ENCODE data around the gene DDX19B. TPM values are rescaled to one million over a fixed set of nuclear protein-coding genes. Genes with fewer than 3 reads are reported as not detected.

The DDX19B gene
- total RNA-seq, 6 experiments from 2014 or later: 20.8 to 30.9 (median 26.7) TPM

DNA sequence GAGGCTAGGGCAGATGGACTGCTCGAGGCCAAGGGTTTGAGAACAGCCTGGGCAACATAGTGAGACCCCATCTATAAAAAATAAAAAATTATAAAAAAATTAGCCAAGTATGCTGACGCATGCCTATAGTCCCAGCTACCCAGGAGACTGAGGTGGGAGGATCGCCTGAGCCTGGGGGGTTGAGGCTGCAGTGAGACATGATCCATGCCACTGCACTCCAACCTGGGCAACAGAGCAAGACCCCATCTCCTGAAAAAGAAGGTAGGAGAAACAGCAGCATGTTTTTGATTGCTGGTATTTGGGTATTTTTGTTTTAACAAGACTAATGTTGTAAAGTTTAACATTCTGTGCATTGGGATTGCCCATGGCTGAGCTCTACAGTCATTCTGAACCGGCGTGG is 38.8 kb downstream of the DDX19B start:
- DNase-seq: no peak
- peaks cover 2% of the 10 kb centered on the region for H3K27me3 Mint-ChIP-seq (ENCODE audit: insufficient read depth)
- no peak overlapping the region for H3K27ac Mint-ChIP-seq
- H3K4me3 Mint-ChIP-seq: no peak overlapping the region
- TF ChIP-seq CTCF (IDR thresholded peaks at IDR 0.05): no peak
- no peaks in the 10 kb centered on the region for H3K4me1 Mint-ChIP-seq (ENCODE audit: low read depth)
- H3K9me3 Mint-ChIP-seq: no peaks in the 10 kb centered on the region
- peaks cover 9% of the 10 kb centered on the region; the same call in 1 of the 2 replicates for H3K36me3 Mint-ChIP-seq (ENCODE audit: low read depth)

GRCh38 chr16:70341600-70341999 is 42.6 kb downstream of the DDX19B start:
- H3K27me3 Mint-ChIP-seq (ENCODE audit: insufficient read depth): peaks cover 2% of the 10 kb centered on the region; the same call in 1 of the 2 replicates
- H3K36me3 Mint-ChIP-seq (ENCODE audit: low read depth): 0 out of 2 replicates have a peak, but pooled peaks cover 5% of the 10 kb centered on the region

DNA sequence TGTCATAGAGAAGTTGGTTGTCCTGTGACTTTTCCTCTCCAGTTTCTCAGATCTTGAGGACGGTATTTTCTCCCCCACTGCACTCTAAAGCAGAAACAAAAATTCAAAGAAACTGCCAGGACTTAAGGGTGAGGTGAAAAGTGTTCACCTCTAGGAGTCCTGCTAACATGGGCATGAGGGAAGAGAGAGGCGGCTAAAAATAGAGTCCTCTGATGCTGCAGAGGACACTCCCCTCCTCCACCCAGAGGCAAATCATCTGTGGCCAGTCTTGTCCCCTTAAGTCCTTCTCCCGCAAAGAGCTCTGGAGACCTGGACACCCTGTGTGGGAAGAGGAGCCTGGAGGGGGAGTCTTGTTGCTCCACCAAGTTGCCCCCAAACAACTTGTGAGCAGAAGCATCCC is 43.0 kb downstream of the DDX19B start:
- Mint-ChIP-seq H3K4me1 (ENCODE audit: low read depth) (peaks cover 7% of the 10 kb centered on the region), H3K36me3 (ENCODE audit: low read depth) (peaks cover 5% of the 10 kb centered on the region; the same call in 1 of the 2 replicates), H3K27me3 (ENCODE audit: insufficient read depth) (peaks cover 2% of the 10 kb centered on the region; the same call in 1 of the 2 replicates), H3K9me3 (no peaks in the 10 kb centered on the region), H3K4me3 (no peak overlapping the region), H3K27ac (no peak overlapping the region)
- no peak for DNase-seq
- TF ChIP-seq CTCF (IDR thresholded peaks at IDR 0.05): no peak

More at GRCh38 chr16:70341600-70341999, 42.6 kb downstream of the DDX19B start:
- H3K4me1 Mint-ChIP-seq (ENCODE audit: low read depth): peaks cover 7% of the 10 kb centered on the region
- no peak overlapping the region for H3K4me3 Mint-ChIP-seq
- H3K27ac Mint-ChIP-seq: no peak overlapping the region
- no peaks in the 10 kb centered on the region for H3K9me3 Mint-ChIP-seq
- DNase-seq: no peak
- TF ChIP-seq CTCF (IDR thresholded peaks at IDR 0.05): no peak

DNA sequence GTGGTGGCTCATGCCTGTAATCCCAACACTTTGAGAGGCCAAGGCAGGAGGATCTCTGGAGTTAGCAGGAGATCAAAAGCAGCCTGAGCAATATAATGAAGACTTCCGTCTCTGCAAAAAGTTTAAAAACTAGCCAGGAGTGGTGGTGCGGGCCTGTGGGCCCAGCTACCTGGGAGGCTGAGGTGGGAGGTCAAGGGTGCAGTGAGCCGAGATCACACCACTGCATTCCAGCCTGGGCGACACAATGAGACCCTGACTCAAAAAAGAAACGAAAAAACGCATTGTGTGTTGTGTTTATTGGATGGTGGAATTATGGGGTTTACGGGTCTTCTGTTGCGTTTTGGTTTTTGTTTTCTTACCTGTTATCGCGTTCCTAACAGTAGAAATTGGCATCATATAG is 46.9 kb downstream of the DDX19B start:
- Mint-ChIP-seq H3K9me3 (no peaks in the 10 kb centered on the region), H3K4me3 (peak overlapping the region; percentile 98), H3K36me3 (ENCODE audit: low read depth) (peaks cover 21% of the 10 kb centered on the region), H3K27ac (peak overlapping the region; percentile 99), H3K4me1 (ENCODE audit: low read depth) (peaks cover 38% of the 10 kb centered on the region), H3K27me3 (ENCODE audit: insufficient read depth) (peaks cover 2% of the 10 kb centered on the region; the same call in 1 of the 2 replicates)
- TF ChIP-seq CTCF (IDR thresholded peaks at IDR 0.05): no peak
- DNase-seq: no peak

DNA sequence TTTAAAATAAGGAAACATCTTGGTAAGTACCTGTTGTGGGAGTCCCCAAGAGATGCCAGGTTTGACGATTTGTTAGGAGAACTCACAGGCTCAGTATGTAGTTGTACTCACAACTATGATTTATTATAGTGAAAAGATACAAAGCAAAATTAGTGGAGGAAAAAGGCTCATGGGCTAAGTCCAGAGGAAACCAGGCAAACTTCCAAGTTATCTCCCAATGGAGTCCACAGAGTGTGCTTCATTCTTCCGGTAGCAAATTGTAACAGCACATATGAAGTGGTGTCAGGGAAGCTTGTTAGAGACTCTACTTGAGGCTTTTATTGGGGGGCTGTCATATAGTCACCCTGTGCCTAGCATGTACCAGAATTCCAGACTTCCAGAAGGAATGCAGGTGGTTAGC is 50.0 kb downstream of the DDX19B start:
- Mint-ChIP-seq H3K4me1 (ENCODE audit: low read depth) (peaks cover 38% of the 10 kb centered on the region), H3K27ac (peak overlapping the region; percentile 29; the same call in 1 of the 2 replicates), H3K27me3 (ENCODE audit: insufficient read depth) (no peaks in the 10 kb centered on the region), H3K36me3 (ENCODE audit: low read depth) (peaks cover 27% of the 10 kb centered on the region), H3K9me3 (no peaks in the 10 kb centered on the region), H3K4me3 (no peak overlapping the region)
- TF ChIP-seq CTCF (IDR thresholded peaks at IDR 0.05): no peak
- no peak for DNase-seq

- TF ChIP-seq CTCF (IDR thresholded peaks at IDR 0.05): no peak
- H3K27ac Mint-ChIP-seq: no peak overlapping the region
- H3K4me3 Mint-ChIP-seq: no peak overlapping the region
- no peaks in the 10 kb centered on the region for H3K9me3 Mint-ChIP-seq
- peaks cover 27% of the 10 kb centered on the region for H3K36me3 Mint-ChIP-seq (ENCODE audit: low read depth)
- DNase-seq: no peak
- peaks cover 38% of the 10 kb centered on the region for H3K4me1 Mint-ChIP-seq (ENCODE audit: low read depth)
- no peaks in the 10 kb centered on the region for H3K27me3 Mint-ChIP-seq (ENCODE audit: insufficient read depth)
Observed at GRCh38 chr16:70349783-70350182, 50.8 kb downstream of the DDX19B start.

All from HFFc6 (cell line).